ENCODE data around the gene KIF3B. TPM values are rescaled to one million over a fixed set of nuclear protein-coding genes. Genes with fewer than 3 reads are reported as not detected.

The KIF3B gene
- total and polyA plus RNA-seq, 2 of the 13 experiments (the other 11 are each of a cell fraction or from before 2014, with no cell fraction given) = 23.6 to 28.8 TPM

DNA sequence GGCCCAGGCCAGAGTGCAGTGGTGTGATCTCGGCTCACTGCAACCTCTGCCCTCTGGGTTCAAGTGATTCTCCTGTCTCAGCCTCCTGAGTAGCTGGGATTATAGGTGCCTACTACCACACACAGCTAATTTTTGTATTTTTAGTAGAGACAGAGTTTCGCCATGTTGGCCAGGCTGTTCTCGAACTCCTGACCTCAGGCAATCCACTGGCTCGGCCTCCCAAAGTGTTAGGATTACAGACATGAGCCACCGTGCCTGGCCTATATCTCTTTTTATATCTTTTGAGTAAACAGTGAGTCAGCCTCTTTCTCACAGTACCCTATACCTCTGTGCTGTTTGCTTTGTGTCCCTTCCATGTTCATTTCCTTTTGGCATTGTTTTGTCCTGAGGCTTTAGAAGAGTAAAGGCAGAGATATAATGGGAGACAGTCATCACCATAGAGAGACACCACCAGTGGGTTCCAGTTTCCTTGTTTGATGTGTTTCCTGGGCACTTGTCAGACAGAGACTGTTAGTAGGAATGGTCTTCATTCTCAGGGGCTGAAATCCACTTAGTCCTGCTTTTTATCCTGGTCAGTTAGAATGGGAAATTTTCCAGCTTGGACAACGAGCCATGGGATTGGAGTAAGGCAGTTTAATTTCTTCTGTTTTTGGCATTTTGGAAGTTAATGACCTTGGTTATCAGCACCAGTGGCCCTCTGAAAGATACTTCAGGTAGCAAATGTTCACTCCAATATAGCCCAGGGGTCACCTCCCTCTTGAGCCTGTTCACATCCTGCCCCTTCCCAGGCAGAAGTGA is 48.5 kb downstream of the KIF3B start (continued):
- TF ChIP-seq ZNF230 (CRISPR knock-in tag; IDR thresholded peaks at IDR 0.05) (0 out of 2 replicates have a peak, but pooled peaks have one; percentile 38), MLXIP (CRISPR knock-in tag; IDR thresholded peaks at IDR 0.05; ENCODE audit: borderline replicate concordance) (no peak), DZIP1 (CRISPR knock-in tag; IDR thresholded peaks at IDR 0.05) (no peak; the same call in 1 of the 2 replicates), FOXJ3 (CRISPR knock-in tag; IDR thresholded peaks at IDR 0.05; ENCODE audit: borderline replicate concordance) (0 out of 2 replicates have a peak, but pooled peaks have one; percentile 40), TBL1XR1 (IDR thresholded peaks at IDR 0.05; ENCODE audit: borderline replicate concordance, low read length, partially characterized antibody) (peak; percentile 79), SP2 (CRISPR knock-in tag; IDR thresholded peaks at IDR 0.05) (no peak), MTA1 (CRISPR knock-in tag; IDR thresholded peaks at IDR 0.05; ENCODE audit: borderline replicate concordance) (no peak), ZSCAN9 (CRISPR knock-in tag; IDR thresholded peaks at IDR 0.05; ENCODE audit: borderline replicate concordance) (peak; percentile 88; the same call in 1 of the 2 replicates), ZMAT3 (CRISPR knock-in tag; conservative IDR thresholded peaks at IDR 0.05) (peak; percentile 58; the same call in 1 of the 2 replicates), ZNF180 (CRISPR knock-in tag; IDR thresholded peaks at IDR 0.05; ENCODE audit: borderline replicate concordance, low read depth) (no peak), RFX5 (IDR thresholded peaks at IDR 0.05; ENCODE audit: low read depth, low read length) (no peak), HMG20A (CRISPR knock-in tag; IDR thresholded peaks at IDR 0.05; ENCODE audit: borderline replicate concordance) (peak; percentile 93), REL (CRISPR knock-in tag; conservative IDR thresholded peaks at IDR 0.05) (no peak), PAXIP1 (CRISPR knock-in tag; conservative IDR thresholded peaks at IDR 0.05) (peak; percentile 90), HOXA3 (CRISPR knock-in tag; IDR thresholded peaks at IDR 0.05) (peak; percentile 83), TAF1 (CRISPR knock-in tag; IDR thresholded peaks at IDR 0.05) (no peak)
- TF ChIP-seq, protein P1, sequence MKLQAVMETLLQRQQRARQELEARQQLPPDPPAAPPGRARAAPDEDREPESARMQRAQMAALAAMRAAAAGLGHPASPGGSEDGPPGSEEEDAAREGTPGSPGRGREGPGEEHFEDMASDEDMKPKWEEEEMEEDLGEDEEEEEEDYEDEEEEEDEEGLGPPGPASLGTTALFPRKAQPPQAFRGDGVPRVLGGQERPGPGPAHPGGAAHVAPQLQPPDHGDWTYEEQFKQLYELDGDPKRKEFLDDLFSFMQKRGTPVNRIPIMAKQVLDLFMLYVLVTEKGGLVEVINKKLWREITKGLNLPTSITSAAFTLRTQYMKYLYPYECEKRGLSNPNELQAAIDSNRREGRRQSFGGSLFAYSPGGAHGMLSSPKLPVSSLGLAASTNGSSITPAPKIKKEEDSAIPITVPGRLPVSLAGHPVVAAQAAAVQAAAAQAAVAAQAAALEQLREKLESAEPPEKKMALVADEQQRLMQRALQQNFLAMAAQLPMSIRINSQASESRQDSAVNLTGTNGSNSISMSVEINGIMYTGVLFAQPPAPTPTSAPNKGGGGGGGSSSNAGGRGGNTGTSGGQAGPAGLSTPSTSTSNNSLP (IDR thresholded peaks at IDR 0.05; ENCODE audit: low read depth, low read length) = peak; percentile 99
